ENCODE data around the gene NUAK2.

GRCh38 chr1:205368478-205368877 is 46.9 kb upstream of the NUAK2 start:
- TF ChIP-seq GLIS1 (tag by site-specific recombination; IDR thresholded peaks at IDR 0.05): no peak
- no peak for TF ChIP-seq KLF9 (tag by site-specific recombination; IDR thresholded peaks at IDR 0.05; ENCODE audit: low read depth)
- TF ChIP-seq, protein P1, sequence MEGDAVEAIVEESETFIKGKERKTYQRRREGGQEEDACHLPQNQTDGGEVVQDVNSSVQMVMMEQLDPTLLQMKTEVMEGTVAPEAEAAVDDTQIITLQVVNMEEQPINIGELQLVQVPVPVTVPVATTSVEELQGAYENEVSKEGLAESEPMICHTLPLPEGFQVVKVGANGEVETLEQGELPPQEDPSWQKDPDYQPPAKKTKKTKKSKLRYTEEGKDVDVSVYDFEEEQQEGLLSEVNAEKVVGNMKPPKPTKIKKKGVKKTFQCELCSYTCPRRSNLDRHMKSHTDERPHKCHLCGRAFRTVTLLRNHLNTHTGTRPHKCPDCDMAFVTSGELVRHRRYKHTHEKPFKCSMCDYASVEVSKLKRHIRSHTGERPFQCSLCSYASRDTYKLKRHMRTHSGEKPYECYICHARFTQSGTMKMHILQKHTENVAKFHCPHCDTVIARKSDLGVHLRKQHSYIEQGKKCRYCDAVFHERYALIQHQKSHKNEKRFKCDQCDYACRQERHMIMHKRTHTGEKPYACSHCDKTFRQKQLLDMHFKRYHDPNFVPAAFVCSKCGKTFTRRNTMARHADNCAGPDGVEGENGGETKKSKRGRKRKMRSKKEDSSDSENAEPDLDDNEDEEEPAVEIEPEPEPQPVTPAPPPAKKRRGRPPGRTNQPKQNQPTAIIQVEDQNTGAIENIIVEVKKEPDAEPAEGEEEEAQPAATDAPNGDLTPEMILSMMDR (tag by site-specific recombination; IDR thresholded peaks at IDR 0.05): no peak
- no peak for TF ChIP-seq SP2 (tag by site-specific recombination; IDR thresholded peaks at IDR 0.05)
- no peak for TF ChIP-seq ZNF658 (tag by site-specific recombination; IDR thresholded peaks at IDR 0.05)
- no peak for TF ChIP-seq YY1 (tag by site-specific recombination; IDR thresholded peaks at IDR 0.05)
